HepG2 (cell line): ENCODE results near the gene TRNP1. TPM values are rescaled to one million over a fixed set of nuclear protein-coding genes. Genes with fewer than 3 reads are reported as not detected.

Source experiments
- MYPOP ChIP-seq: sonication (generic); formaldehyde crosslinking; IDR thresholded peaks from 2 replicates; pipeline ENCODE4 v1.8.1; 2023; ENCODE audit warnings: mild to moderate bottlenecking, moderate library complexity, missing genetic modification reagents
- RFXANK ChIP-seq: IDR thresholded peaks from 2 replicates; pipeline ENCODE4 v1.6.1; 2016
- ZMYM4 ChIP-seq: sonication (generic); formaldehyde crosslinking; IDR thresholded peaks from 2 replicates; pipeline ENCODE4 v1.8.1; 2023; ENCODE audit warnings: mild to moderate bottlenecking, missing genetic modification reagents
- ZNF225 ChIP-seq: sonication (generic); formaldehyde crosslinking; IDR thresholded peaks from 2 replicates; pipeline ENCODE4 v1.4.0; 2020; ENCODE audit warnings: mild to moderate bottlenecking, missing genetic modification reagents
- ZNF646 ChIP-seq: sonication (generic); formaldehyde crosslinking; IDR thresholded peaks from 2 replicates; pipeline ENCODE4 v1.9.0; 2021; ENCODE audit warnings: mild to moderate bottlenecking, missing genetic modification reagents
- polyA plus RNA-seq, 8 experiments: library from polyadenylated mRNA; depleted of rRNA in 3 of 8; stranded (reverse) in 7 of 8; unstranded in 1 of 8; fragments of >200 nt; fragmentation: Illumina TruSeq in 4 of 8; extraction: Trizol in 4 of 8; gene quantifications; 2 replicates each; pipeline versions ENCODE4 v1.2.1 to v1.2.3, GENCODE V29; 2011 to 2016; ENCODE audit warnings: low read depth in 4 of 8, missing spikeins in 1 of 8, mixed read lengths in 1 of 8; ENCODE audit not compliant: insufficient read depth in 1 of 8
- total RNA-seq, 5 experiments: library from RNA; depleted of rRNA; stranded (reverse); fragments of >200 nt; fragmentation: Illumina TruSeq; extraction: Trizol; gene quantifications; 2 replicates each; pipeline ENCODE4 v1.2.3, GENCODE V29; 2016; ENCODE audit warnings: low read depth in 1 of 5

TRNP1 gene
- total and polyA plus RNA-seq, 2 of the 13 experiments (the other 11 are each of a cell fraction or from before 2014, with no cell fraction given), result 42.0 to 158 TPM

- TF ChIP-seq ZNF646 (CRISPR knock-in tag) (no peak), ZNF225 (CRISPR knock-in tag) (0 out of 2 replicates have a peak, but pooled peaks have one; percentile 3), RFXANK (CRISPR knock-in tag) (no peak), MYPOP (CRISPR knock-in tag) (peak; percentile 47; the same call in 1 of the 2 replicates), ZMYM4 (CRISPR knock-in tag) (peak; percentile 50; the same call in 1 of the 2 replicates)
These were observed 33.5 kb upstream of the TRNP1 start, which contains the start of gene KDF1 (continued) for GRCh38 chr1:26959722-26960624.
